HEK293 (cell line): ENCODE results near the gene PKDCC.

Experiments
- CTCF ChIA-PET: fragments of 350-600 bp; formaldehyde crosslinking; extraction: SDS; loops from one replicate; lab custom pipeline; 2021; ENCODE audit warnings: antibody characterized with exemption; lab: Yijun Ruan, JAX
- POLR2A ChIA-PET: fragments of 300-600 bp; formaldehyde crosslinking; extraction: SDS; loops from one replicate; lab custom pipeline; 2020; ENCODE audit warnings: antibody characterized with exemption, inconsistent platforms; lab: Yijun Ruan, JAX
- H3K27ac ChIP-seq: fragments of 200-500 bp; sonication (Bioruptor generic); 2 replicates; pipeline ENCODE4 v1.5.1; 2014; ENCODE audit warnings: low read depth, low read length, control low read depth, inconsistent platforms; ENCODE audit errors: extremely low read depth
- H3K36me3 ChIP-seq, 2 experiments: fragments of 200-500 bp in 1 of 2; sonication (Bioruptor generic) in 1 of 2; 1 replicate in 1 of 2; 2 replicates in 1 of 2; pipeline ENCODE4 v1.5.1; 2014 to 2017; ENCODE audit warnings: inconsistent platforms in 2 of 2, low read length in 2 of 2; ENCODE audit not compliant: control insufficient read depth in 2 of 2, insufficient read depth in 1 of 2
- H3K4me1 ChIP-seq: fragments of 200-500 bp; sonication (Bioruptor generic); 2 replicates; pipeline ENCODE4 v1.5.1; 2014; ENCODE audit warnings: mild to moderate bottlenecking, low read length, inconsistent platforms; ENCODE audit not compliant: control insufficient read depth, insufficient read depth
- H3K4me3 ChIP-seq: 2 replicates; pipeline ENCODE4 v1.5.1; 2011; ENCODE audit warnings: low read depth, mild to moderate bottlenecking, control low read depth, low read length, moderate library complexity
- H3K9me3 ChIP-seq: fragments of 200-500 bp; sonication (Bioruptor generic); 2 replicates; pipeline ENCODE4 v1.5.1; 2014; ENCODE audit warnings: low read depth, low read length, inconsistent platforms; ENCODE audit not compliant: control insufficient read depth, insufficient read depth
- BCL11A ChIP-seq: fragments of 450-650 bp; formaldehyde crosslinking; IDR thresholded peaks from 2 replicates; pipeline ENCODE4 v1.5.1; 2016; ENCODE audit warnings: low read depth, missing biosample characterization, missing genetic modification characterization
- GLIS1 ChIP-seq: fragments of 450-650 bp; formaldehyde crosslinking; IDR thresholded peaks from 2 replicates; pipeline ENCODE4 v1.5.1; 2016; ENCODE audit warnings: missing biosample characterization, missing genetic modification characterization
- KLF7 ChIP-seq: fragments of 450-650 bp; formaldehyde crosslinking; IDR thresholded peaks from 2 replicates; pipeline ENCODE4 v1.5.1; 2016; ENCODE audit warnings: missing biosample characterization, missing genetic modification characterization, borderline replicate concordance
- MZF1 ChIP-seq: fragments of 450-650 bp; formaldehyde crosslinking; IDR thresholded peaks from 2 replicates; pipeline ENCODE4 v1.5.1; 2017; ENCODE audit warnings: missing biosample characterization, missing genetic modification characterization, borderline replicate concordance
- YY2 ChIP-seq: fragments of 450-650 bp; formaldehyde crosslinking; IDR thresholded peaks from 2 replicates; pipeline ENCODE4 v1.5.1; 2016; ENCODE audit warnings: missing biosample characterization, missing genetic modification characterization
- ZBTB8A ChIP-seq: fragments of 450-650 bp; formaldehyde crosslinking; IDR thresholded peaks from 2 replicates; pipeline ENCODE4 v1.5.1; 2016; ENCODE audit warnings: missing biosample characterization, missing genetic modification characterization
- ZEB2 ChIP-seq: fragments of 450-650 bp; formaldehyde crosslinking; IDR thresholded peaks from 2 replicates; pipeline ENCODE4 v1.5.1; 2016; ENCODE audit warnings: missing biosample characterization, missing genetic modification characterization
- ZNF239 ChIP-seq: fragments of 450-650 bp; formaldehyde crosslinking; IDR thresholded peaks from 2 replicates; pipeline ENCODE4 v1.5.1; 2016; ENCODE audit warnings: missing biosample characterization, missing genetic modification characterization
- ZNF248 ChIP-seq: fragments of 450-650 bp; formaldehyde crosslinking; IDR thresholded peaks from 2 replicates; pipeline ENCODE4 v1.5.1; 2017; ENCODE audit warnings: missing biosample characterization, missing genetic modification characterization
- ZNF302 ChIP-seq: fragments of 450-650 bp; formaldehyde crosslinking; IDR thresholded peaks from 2 replicates; pipeline ENCODE4 v1.5.1; 2016; ENCODE audit warnings: missing biosample characterization, missing genetic modification characterization, low read depth
- ZNF391 ChIP-seq: fragments of 450-650 bp; formaldehyde crosslinking; IDR thresholded peaks from 2 replicates; pipeline ENCODE4 v1.5.1; 2016; ENCODE audit warnings: low read depth, missing biosample characterization, missing genetic modification characterization, borderline replicate concordance
- ZNF48 ChIP-seq: fragments of 450-650 bp; formaldehyde crosslinking; IDR thresholded peaks from 2 replicates; pipeline ENCODE4 v1.5.1; 2016; ENCODE audit warnings: missing biosample characterization, missing genetic modification characterization
- ZNF555 ChIP-seq: fragments of 450-650 bp; formaldehyde crosslinking; conservative IDR thresholded peaks from 2 replicates; pipeline ENCODE4 v1.5.1; 2017; ENCODE audit warnings: missing biosample characterization, mild to moderate bottlenecking, missing genetic modification characterization, inconsistent platforms
- ZNF558 ChIP-seq: fragments of 450-650 bp; formaldehyde crosslinking; IDR thresholded peaks from 2 replicates; pipeline ENCODE4 v1.5.1; 2016; ENCODE audit warnings: missing biosample characterization, missing genetic modification characterization
- ZNF664 ChIP-seq: fragments of 450-650 bp; formaldehyde crosslinking; IDR thresholded peaks from 2 replicates; pipeline ENCODE4 v1.5.1; 2016; ENCODE audit warnings: missing biosample characterization, missing genetic modification characterization
- TF ChIP-seq, protein P1 (sequence below): fragments of 450-650 bp; IDR thresholded peaks from 2 replicates; pipeline ENCODE4 v1.5.1; 2018; ENCODE audit warnings: missing biosample characterization, missing genetic modification characterization
- TF ChIP-seq, protein P2 (sequence below): fragments of 450-650 bp; formaldehyde crosslinking; IDR thresholded peaks from 2 replicates; pipeline ENCODE4 v1.5.1; 2017; ENCODE audit warnings: missing biosample characterization, missing genetic modification characterization
- TF ChIP-seq, protein P3 (sequence below): fragments of 450-650 bp; formaldehyde crosslinking; IDR thresholded peaks from 2 replicates; pipeline ENCODE4 v1.5.1; 2017; ENCODE audit warnings: missing biosample characterization, missing genetic modification characterization
- TF ChIP-seq, protein P4 (sequence below): fragments of 450-650 bp; formaldehyde crosslinking; IDR thresholded peaks from 2 replicates; pipeline ENCODE4 v1.5.1; 2016; ENCODE audit warnings: missing biosample characterization, missing genetic modification characterization

Gene PKDCC

GRCh38 chr2:42102591-42103450, 55.0 kb downstream of the PKDCC start:
- Histone ChIP-seq H3K27ac (no peak overlapping the region), H3K4me1 (no peaks in the 10 kb centered on the region), H3K9me3 (no peaks in the 10 kb centered on the region), H3K4me3 (peak overlapping the region; percentile 35), H3K36me3 (no peaks in the 10 kb centered on the region)
- CTCF ChIA-PET, result interaction anchor here (0.5 to 0.7 kb wide), 2 partner anchors 10 to 274 kb away, joined by 3 read pairs; no protein-coding TSS in a partner anchor
- POLR2A ChIA-PET, result interaction anchor here (0.8 kb wide), 1 partner anchor 39 kb away, joined by 3 read pairs; no protein-coding TSS in a partner anchor
- TF ChIP-seq ZNF664 (tag by site-specific recombination), result no peak
- TF ChIP-seq, protein P1, sequence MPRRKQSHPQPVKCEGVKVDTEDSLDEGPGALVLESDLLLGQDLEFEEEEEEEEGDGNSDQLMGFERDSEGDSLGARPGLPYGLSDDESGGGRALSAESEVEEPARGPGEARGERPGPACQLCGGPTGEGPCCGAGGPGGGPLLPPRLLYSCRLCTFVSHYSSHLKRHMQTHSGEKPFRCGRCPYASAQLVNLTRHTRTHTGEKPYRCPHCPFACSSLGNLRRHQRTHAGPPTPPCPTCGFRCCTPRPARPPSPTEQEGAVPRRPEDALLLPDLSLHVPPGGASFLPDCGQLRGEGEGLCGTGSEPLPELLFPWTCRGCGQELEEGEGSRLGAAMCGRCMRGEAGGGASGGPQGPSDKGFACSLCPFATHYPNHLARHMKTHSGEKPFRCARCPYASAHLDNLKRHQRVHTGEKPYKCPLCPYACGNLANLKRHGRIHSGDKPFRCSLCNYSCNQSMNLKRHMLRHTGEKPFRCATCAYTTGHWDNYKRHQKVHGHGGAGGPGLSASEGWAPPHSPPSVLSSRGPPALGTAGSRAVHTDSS (tag by site-specific recombination), result no peak

DNA sequence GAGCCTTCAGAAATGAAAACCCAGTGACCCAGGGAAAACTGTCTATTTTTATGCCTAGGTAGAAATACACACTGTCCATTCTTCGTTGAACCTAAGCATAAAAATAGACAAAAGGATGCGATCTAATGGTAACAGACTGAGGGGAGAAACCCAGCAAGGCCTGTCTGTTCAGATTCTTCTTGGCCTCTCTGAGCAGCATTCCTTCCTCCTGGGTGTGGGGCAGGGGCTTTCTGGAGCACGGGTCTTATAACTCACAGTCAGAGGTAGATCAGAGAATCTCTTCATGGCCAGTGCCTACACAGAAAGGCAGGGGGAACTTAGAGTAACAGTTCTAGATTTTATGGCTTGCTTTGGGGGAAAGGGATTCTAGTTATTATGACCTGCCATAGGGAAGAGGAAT, 56.0 kb downstream of the PKDCC start:
- Histone ChIP-seq H3K4me3 (no peak overlapping the region), H3K36me3 (no peaks in the 10 kb centered on the region), H3K9me3 (no peaks in the 10 kb centered on the region), H3K4me1 (no peaks in the 10 kb centered on the region), H3K27ac (no peak overlapping the region)
- ChIA-PET POLR2A (no interaction called here), CTCF (no interaction called here)
- TF ChIP-seq ZNF555 (no peak), ZNF391 (no peak), ZNF248 (tag by site-specific recombination) (no peak), ZBTB8A (tag by site-specific recombination) (no peak), ZNF558 (tag by site-specific recombination) (no peak), ZEB2 (no peak), BCL11A (tag by site-specific recombination) (no peak), ZNF302 (tag by site-specific recombination) (no peak), KLF7 (no peak), ZNF48 (no peak)
- TF ChIP-seq, protein P2, sequence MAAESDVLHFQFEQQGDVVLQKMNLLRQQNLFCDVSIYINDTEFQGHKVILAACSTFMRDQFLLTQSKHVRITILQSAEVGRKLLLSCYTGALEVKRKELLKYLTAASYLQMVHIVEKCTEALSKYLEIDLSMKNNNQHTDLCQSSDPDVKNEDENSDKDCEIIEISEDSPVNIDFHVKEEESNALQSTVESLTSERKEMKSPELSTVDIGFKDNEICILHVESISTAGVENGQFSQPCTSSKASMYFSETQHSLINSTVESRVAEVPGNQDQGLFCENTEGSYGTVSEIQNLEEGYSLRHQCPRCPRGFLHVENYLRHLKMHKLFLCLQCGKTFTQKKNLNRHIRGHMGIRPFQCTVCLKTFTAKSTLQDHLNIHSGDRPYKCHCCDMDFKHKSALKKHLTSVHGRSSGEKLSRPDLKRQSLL, result no peak
- TF ChIP-seq, protein P3, sequence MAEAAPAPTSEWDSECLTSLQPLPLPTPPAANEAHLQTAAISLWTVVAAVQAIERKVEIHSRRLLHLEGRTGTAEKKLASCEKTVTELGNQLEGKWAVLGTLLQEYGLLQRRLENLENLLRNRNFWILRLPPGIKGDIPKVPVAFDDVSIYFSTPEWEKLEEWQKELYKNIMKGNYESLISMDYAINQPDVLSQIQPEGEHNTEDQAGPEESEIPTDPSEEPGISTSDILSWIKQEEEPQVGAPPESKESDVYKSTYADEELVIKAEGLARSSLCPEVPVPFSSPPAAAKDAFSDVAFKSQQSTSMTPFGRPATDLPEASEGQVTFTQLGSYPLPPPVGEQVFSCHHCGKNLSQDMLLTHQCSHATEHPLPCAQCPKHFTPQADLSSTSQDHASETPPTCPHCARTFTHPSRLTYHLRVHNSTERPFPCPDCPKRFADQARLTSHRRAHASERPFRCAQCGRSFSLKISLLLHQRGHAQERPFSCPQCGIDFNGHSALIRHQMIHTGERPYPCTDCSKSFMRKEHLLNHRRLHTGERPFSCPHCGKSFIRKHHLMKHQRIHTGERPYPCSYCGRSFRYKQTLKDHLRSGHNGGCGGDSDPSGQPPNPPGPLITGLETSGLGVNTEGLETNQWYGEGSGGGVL (tag by site-specific recombination), result no peak

DNA sequence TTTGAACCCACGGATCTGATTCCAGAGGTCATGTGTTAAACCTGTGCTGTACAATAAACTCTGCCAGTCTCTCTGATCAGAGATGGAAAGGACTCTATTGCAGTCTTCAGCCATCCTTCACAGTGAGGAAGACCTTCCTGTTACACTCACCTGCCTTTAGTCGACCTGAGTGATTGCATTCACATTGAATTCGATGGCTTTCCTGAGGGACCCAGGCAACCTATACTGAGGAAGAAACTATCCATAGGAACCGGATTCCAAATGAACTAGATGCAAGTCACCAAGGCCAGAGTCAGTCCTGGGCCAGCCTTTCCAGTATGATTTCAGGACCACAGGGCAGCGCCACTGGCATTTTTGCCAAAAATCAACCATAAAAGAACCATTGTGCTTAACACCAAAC, 56.8 kb downstream of the PKDCC start:
- no peaks in the 10 kb centered on the region for H3K36me3 ChIP-seq
- ChIA-PET CTCF (no interaction called here), POLR2A (no interaction called here)
- H3K4me1 ChIP-seq, result no peaks in the 10 kb centered on the region
- H3K27ac ChIP-seq, result no peak overlapping the region
- no peak for TF ChIP-seq GLIS1 (tag by site-specific recombination)
- TF ChIP-seq MZF1 (tag by site-specific recombination), result no peak
- TF ChIP-seq ZNF239 (tag by site-specific recombination), result no peak
- no peak for TF ChIP-seq YY2 (tag by site-specific recombination)
- TF ChIP-seq, protein P4, sequence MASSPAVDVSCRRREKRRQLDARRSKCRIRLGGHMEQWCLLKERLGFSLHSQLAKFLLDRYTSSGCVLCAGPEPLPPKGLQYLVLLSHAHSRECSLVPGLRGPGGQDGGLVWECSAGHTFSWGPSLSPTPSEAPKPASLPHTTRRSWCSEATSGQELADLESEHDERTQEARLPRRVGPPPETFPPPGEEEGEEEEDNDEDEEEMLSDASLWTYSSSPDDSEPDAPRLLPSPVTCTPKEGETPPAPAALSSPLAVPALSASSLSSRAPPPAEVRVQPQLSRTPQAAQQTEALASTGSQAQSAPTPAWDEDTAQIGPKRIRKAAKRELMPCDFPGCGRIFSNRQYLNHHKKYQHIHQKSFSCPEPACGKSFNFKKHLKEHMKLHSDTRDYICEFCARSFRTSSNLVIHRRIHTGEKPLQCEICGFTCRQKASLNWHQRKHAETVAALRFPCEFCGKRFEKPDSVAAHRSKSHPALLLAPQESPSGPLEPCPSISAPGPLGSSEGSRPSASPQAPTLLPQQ (tag by site-specific recombination), result no peak
- no peak overlapping the region for H3K4me3 ChIP-seq
- no peaks in the 10 kb centered on the region for H3K9me3 ChIP-seq
